HG03066 (cell line): ENCODE data around the gene SOWAHD.
"Not testable (repeated sequence)": the region's sequence is repeated elsewhere in the genome, so short reads cannot be mapped to it uniquely, and the experiment has no call there.

ENCODE experiments used
- ATAC-seq: cut with Tn5 transposase; IDR thresholded peaks from one replicate; pipeline ENCODE4 v1.9.1; 2021; ENCODE audit warnings: low read depth; ENCODE audit not compliant: unreplicated experiment

SOWAHD gene

GRCh38 chrX:119757979-119758730 lies at the start of gene SOWAHD:
Gene SOWAHD (plus strand): TSS chrX:119758588. CDS start chrX:119758668, 80 bp downstream.
- ATAC-seq = no peak

GRCh38 chrX:119708936-119709335 lies 49.5 kb upstream of the SOWAHD start:
- no peak for ATAC-seq

- no peak for ATAC-seq
These were observed 48.8 kb upstream of the SOWAHD start for GRCh38 chrX:119709630-119710029.

- ATAC-seq = no peak
These were observed 36.9 kb upstream of the SOWAHD start for GRCh38 chrX:119721487-119721886.

- ATAC-seq = no peak
These were observed 36.5 kb upstream of the SOWAHD start for GRCh38 chrX:119721926-119722325.

GRCh38 chrX:119726900-119727555 lies 31.4 kb upstream of the SOWAHD start:
- no peak for ATAC-seq

GRCh38 chrX:119728487-119728886 lies 29.9 kb upstream of the SOWAHD start:
- ATAC-seq = no peak

GRCh38 chrX:119729408-119730201 lies 28.8 kb upstream of the SOWAHD start:
- no peak for ATAC-seq

- ATAC-seq = no peak
These were observed 23.5 kb upstream of the SOWAHD start for GRCh38 chrX:119734897-119735339.

GRCh38 chrX:119735467-119735866 lies 22.9 kb upstream of the SOWAHD start:
- ATAC-seq = no peak

- no peak for ATAC-seq
These were observed 22.1 kb upstream of the SOWAHD start for GRCh38 chrX:119736206-119736764.

- ATAC-seq = no peak
These were observed 19.6 kb upstream of the SOWAHD start for GRCh38 chrX:119738742-119739141.

GRCh38 chrX:119745283-119745848 lies 13.0 kb upstream of the SOWAHD start:
- no peak for ATAC-seq

- not testable (repeated sequence) for ATAC-seq
These were observed 8.3 kb upstream of the SOWAHD start for GRCh38 chrX:119750131-119750530.

- ATAC-seq = not testable (repeated sequence)
These were observed 7.6 kb upstream of the SOWAHD start for GRCh38 chrX:119750751-119751150.

- no peak for ATAC-seq
These were observed 5.4 kb upstream of the SOWAHD start for GRCh38 chrX:119753001-119753400.

GRCh38 chrX:119753639-119754257 lies 4.6 kb upstream of the SOWAHD start:
- no peak for ATAC-seq

GRCh38 chrX:119755981-119756533 lies 2.3 kb upstream of the SOWAHD start:
- ATAC-seq = peak; percentile 57

- no peak for ATAC-seq
These were observed 1.3 kb upstream of the SOWAHD start for GRCh38 chrX:119756926-119757635.
